K562 treated with DMSO at 1 percent for 24 hours (cell line): ENCODE measurements around the gene CCL14. TPM values are rescaled to one million over a fixed set of nuclear protein-coding genes. Genes with fewer than 3 reads are reported as not detected.

Experiments
- total RNA-seq: library from RNA; unstranded; fragments of 300-600 nt; gene quantifications from 2 replicates; pipeline ENCODE4 v1.2.3, GENCODE V29; 2022; ENCODE audit warnings: low read depth; ENCODE audit not compliant: insufficient read depth

The CCL14 gene
- total RNA-seq: not detected in 2 replicates

DNA sequence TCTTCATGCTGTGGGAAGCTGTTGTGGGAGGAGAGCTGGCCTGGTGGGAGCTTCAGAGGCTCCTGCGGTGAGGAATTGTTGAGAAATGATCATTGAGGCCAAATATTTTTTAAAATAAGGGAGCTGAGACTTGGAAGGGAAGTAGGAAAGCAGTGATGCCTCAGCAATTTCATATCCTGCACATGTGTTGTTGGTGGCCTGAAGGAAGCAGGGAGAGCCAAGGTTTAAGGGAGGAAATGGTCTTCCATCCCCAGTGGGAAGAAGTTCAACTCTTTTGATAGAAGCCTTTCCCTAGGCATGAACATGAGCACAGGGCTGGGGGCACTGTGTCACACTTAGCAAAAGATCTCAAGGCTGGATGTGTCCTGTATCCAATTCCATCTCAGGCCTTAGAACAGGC is at the start of gene CCL14:
Gene CCL14 (minus strand): TSS at position 87 of the 400 bp plus-strand sequence. CDS start 80 bp downstream, at position 7.

DNA sequence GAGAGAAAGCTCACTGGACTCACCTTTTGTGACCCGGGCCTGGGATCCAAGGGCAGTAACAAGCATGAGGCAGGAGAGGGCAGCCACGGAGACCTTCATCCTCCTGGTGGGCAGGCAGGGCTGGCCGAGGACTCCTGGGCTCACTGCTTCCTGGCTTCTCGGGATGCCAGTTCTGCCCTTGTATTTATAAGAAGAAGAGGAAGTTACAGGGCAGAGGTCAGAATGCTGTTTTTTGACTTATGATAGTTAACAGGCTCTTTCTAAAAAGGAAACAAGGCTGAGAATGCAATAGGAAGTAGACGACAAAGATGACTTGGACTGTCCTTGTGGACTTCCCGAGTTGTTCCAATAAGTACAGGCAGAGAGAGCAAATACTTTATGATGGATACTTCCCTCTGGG is 31.3 kb upstream of the CCL14 start, which contains the start of gene CCL23:
Gene CCL23 (minus strand): TSS at position 174 of the 400 bp plus-strand sequence. CDS start 75 bp downstream, at position 99.

DNA sequence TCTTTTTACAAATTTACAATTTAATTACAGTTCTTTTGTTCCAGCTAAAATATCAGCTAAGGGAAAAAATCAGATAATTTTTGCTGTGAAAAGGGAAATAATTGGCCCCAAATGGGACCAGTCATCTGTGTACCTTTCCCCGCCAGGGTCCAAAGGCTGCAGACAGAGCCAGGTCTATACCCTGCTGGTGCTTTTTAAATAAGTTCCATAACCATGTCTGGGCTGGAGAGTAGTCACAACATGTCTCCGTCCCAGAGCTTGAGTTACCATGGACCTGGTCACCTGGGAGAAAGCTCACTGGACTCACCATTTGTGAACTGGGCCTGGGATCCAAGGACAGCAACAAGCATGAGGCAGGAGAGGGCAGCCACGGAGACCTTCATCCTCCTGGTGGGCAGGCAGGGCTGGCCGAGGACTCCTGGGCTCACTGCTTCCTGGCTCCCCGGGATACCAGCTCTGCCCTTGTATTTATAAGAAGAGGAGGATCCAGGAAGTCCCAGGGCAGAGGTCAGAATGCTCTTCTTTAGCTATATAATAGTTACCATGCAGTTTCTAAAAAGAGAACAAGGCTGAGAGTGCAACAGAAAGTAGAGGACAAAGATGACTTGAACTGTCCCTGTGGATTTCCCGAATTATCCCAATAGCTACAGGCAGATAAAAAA is 14.7 kb upstream of the CCL14 start, which contains the start of gene CCL15:
Gene CCL15 (minus strand): TSS at position 444 of the 662 bp plus-strand sequence. CDS start 61 bp downstream, at position 383.

DNA sequence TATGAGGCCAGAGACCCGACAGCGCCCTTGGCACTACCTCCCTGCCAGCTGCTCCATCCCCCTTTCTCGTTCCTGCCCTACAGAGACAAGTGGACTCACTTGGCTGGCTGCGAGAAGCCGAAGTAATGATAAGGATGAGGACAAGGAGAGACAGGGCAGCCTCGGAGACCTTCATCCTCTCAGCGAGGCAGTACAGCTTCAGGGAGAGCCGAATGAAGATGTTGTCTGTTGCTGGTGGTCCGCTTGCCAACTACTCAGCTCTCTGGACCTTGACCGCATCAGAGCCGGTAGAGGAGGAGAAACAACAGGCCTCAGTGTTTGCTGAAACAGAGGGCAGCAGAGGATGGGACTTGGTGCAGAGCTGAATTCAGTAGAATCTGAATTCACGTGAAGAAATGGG is 5.3 kb downstream of the CCL14 start, which contains the start of gene CCL16:
Gene CCL16 (minus strand): TSS at position 252 of the 400 bp plus-strand sequence. CDS start 77 bp downstream, at position 175.

DNA sequence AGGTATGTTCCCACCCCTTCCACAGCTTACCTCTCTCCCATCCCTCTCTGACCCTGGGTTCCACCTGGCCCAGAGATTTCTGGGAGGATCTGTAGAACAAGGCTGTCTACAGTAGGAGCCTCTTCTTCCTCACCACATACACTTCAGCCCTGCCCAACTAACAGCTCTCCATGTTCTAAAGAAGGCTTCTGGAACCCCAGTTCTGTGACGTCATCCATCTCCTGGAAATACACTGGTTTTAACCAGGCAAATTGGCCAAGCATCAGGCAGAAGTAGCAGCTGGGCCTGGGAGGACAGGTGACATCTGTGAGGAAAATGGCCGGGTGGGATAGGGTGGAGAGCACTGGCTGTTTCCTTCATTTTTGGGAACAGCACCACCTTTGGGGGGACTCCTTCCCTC is 43.0 kb downstream of the CCL14 start, which contains the start of gene LYZL6:
Gene LYZL6 (minus strand): TSS at position 177 of the 400 bp plus-strand sequence. CDS start 4,357 bp downstream, outside the sequence.

Other genes with a start within 250 kb of the CCL14 start
- gene GAS2L2, start 233.5 kb downstream of the CCL14 start, total RNA-seq: not detected in 2 replicates
- not detected in 2 replicates for gene C17orf50, start 225.8 kb downstream of the CCL14 start, total RNA-seq
- not detected in 2 replicates for gene MMP28, start 191.1 kb downstream of the CCL14 start, total RNA-seq
- gene TAF15, start 177.2 kb downstream of the CCL14 start, total RNA-seq: 127 and 139 TPM in 2 replicates
- not detected in 2 replicates for gene HEATR9, start 117.8 kb downstream of the CCL14 start, total RNA-seq
- 0.53 and 0.67 TPM in 2 replicates for gene CCL5, start 106.4 kb downstream of the CCL14 start, total RNA-seq
- gene RDM1, start 56.0 kb downstream of the CCL14 start, total RNA-seq: 10.2 and 13.9 TPM in 2 replicates
- gene LYZL6, start 43.0 kb downstream of the CCL14 start, total RNA-seq: not detected in 2 replicates
- gene CCL16, start 5.2 kb downstream of the CCL14 start, total RNA-seq: not detected in 2 replicates
- gene CCL15, start 14.8 kb upstream of the CCL14 start, total RNA-seq: not detected in 2 replicates
- not detected in 2 replicates for gene CCL23, start 31.2 kb upstream of the CCL14 start, total RNA-seq
- gene CCL18, start 77.5 kb upstream of the CCL14 start, total RNA-seq: not detected in 2 replicates
- not detected in 2 replicates for gene CCL3, start 103.4 kb upstream of the CCL14 start, total RNA-seq
- not detected in 2 replicates for gene CCL4, start 117.1 kb upstream of the CCL14 start, total RNA-seq
- gene TBC1D3B, start 189.9 kb upstream of the CCL14 start, total RNA-seq: not detected in 2 replicates
- gene CCL3L1, start 210.0 kb upstream of the CCL14 start, total RNA-seq: not detected in 2 replicates
- not detected in 2 replicates for gene CCL4L2, start 224.3 kb upstream of the CCL14 start, total RNA-seq